Measurements from ENCODE around the gene TTF1.
A peak's percentile ranks its signal among the peaks of the same experiment; 100 is the strongest.

TTF1 gene

GRCh38 chr9:132406554-132407122 lies at the start of gene TTF1:
TTF1 (minus strand) TSS chr9:132406840; CDS start chr9:132402821, 4,019 bp downstream.
- DNase-seq = peak; percentile 79

- DNase-seq = no peak
These were observed 49.6 kb upstream of the TTF1 start for GRCh38 chr9:132456241-132456640.

GRCh38 chr9:132451276-132451675 lies 44.6 kb upstream of the TTF1 start:
- DNase-seq = no peak

GRCh38 chr9:132447902-132448301 lies 41.3 kb upstream of the TTF1 start:
- DNase-seq = no peak

- no peak for DNase-seq
These were observed 40.7 kb upstream of the TTF1 start for GRCh38 chr9:132447346-132447745.

- DNase-seq = no peak
These were observed 40.2 kb upstream of the TTF1 start for GRCh38 chr9:132446887-132447286.

- no peak for DNase-seq
These were observed 37.4 kb upstream of the TTF1 start for GRCh38 chr9:132443951-132444607.

GRCh38 chr9:132441404-132441803 lies 34.8 kb upstream of the TTF1 start:
- no peak for DNase-seq

GRCh38 chr9:132440735-132441134 lies 34.1 kb upstream of the TTF1 start:
- DNase-seq = no peak

GRCh38 chr9:132439153-132439552 lies 32.5 kb upstream of the TTF1 start:
- no peak for DNase-seq

- DNase-seq = no peak
These were observed 28.2 kb upstream of the TTF1 start for GRCh38 chr9:132434881-132435280.

GRCh38 chr9:132430998-132431397 lies 24.4 kb upstream of the TTF1 start:
- no peak for DNase-seq

- no peak for DNase-seq
These were observed 20.2 kb upstream of the TTF1 start for GRCh38 chr9:132426639-132427414.

GRCh38 chr9:132425675-132426062 lies 19.0 kb upstream of the TTF1 start:
- DNase-seq = no peak

- no peak for DNase-seq
These were observed 18.4 kb upstream of the TTF1 start for GRCh38 chr9:132424857-132425674.

GRCh38 chr9:132423503-132423902 lies 16.9 kb upstream of the TTF1 start:
- DNase-seq = no peak

- DNase-seq = no peak
These were observed 15.9 kb upstream of the TTF1 start for GRCh38 chr9:132422574-132422973.

- no peak for DNase-seq
These were observed 12.2 kb upstream of the TTF1 start for GRCh38 chr9:132418726-132419363.

- no peak for DNase-seq
These were observed 8.5 kb upstream of the TTF1 start for GRCh38 chr9:132415181-132415580.

- DNase-seq = no peak
These were observed 8.1 kb upstream of the TTF1 start for GRCh38 chr9:132414731-132415130.

- no peak for DNase-seq
These were observed 7.3 kb upstream of the TTF1 start for GRCh38 chr9:132413926-132414325.

GRCh38 chr9:132412089-132412488 lies 5.4 kb upstream of the TTF1 start:
- peak; percentile 17 for DNase-seq

- DNase-seq = peak; percentile 50
These were observed 4.5 kb upstream of the TTF1 start for GRCh38 chr9:132411091-132411508.
